Anterior cingulate cortex (tissue), 58 donors: ENCODE results near the gene NME7.
"Not testable (repeated sequence)": the region's sequence is repeated elsewhere in the genome, so short reads cannot be mapped to it uniquely, and the experiment has no call there.

Source experiments
- DNase-seq, 58 donors: peaks; one replicate each; lab custom pipeline; 2025; lab: John Stamatoyannopoulos, UW

NME7 gene

GRCh38 chr1:169346036-169346589 lies 21.5 kb downstream of the NME7 start:
- no peak for DNase-seq

DNA sequence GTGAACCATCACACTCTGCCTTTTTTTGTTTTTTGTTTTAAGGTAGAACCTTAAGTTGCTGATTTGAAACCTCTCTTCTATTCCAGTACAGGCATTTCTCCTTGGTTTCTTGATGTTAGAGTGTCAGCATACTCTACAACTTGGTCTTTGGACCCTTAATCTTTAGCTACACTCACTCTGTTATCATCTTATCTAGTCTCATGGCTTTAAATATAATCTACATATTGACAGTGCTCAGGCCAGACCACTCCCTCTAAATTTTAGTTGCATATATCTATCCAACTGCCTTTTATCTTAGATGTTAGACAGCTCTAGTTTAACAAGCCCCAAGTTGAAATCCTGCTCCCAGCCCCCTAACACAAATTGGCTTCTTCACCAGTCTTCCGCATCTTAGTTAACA lies 22.1 kb downstream of the NME7 start:
- DNase-seq = no peak

DNA sequence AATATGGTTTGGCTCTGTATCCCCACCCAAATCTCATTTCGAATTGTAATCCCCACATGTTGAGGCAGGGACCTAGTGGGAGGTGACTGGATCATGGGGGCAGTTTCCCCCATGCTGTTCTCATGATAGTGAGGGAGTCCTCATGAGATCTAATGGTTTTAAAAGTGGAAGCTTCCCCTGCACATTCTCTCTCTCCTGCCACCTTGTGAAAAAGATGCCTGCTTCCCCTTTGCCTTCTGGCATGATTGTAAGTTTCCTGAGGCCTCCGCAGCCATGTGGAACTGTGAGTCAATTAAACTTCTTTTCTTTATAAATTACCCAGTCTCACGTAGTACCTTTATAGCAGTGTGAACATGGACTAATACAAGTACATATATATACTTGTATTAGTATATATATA lies 25.5 kb downstream of the NME7 start:
- DNase-seq = not testable (repeated sequence)

DNA sequence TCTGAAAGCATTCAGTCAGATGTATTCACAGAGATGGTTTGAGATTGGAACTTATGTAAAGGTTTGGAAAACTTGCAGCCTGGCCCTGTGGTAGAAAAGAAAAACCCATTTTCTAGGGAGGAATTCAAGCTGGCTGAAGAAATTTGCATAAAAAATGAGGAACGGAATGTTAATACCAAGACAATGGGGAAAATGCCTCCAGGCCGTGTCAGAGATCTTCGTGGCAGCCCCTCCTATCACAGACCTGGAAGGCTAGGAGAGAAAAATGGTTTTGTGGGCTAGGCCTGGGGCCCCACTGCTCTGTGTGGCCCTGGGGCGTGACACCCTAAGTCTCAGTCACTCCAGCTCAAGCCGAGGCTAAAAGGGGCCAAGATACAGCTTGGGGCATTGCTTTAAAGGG lies 26.7 kb downstream of the NME7 start:
- no peak for DNase-seq

- DNase-seq = no peak
Measured at GRCh38 chr1:169339773-169340172, 27.8 kb downstream of the NME7 start.

GRCh38 chr1:169338617-169339016 lies 29.0 kb downstream of the NME7 start:
- no peak for DNase-seq

DNA sequence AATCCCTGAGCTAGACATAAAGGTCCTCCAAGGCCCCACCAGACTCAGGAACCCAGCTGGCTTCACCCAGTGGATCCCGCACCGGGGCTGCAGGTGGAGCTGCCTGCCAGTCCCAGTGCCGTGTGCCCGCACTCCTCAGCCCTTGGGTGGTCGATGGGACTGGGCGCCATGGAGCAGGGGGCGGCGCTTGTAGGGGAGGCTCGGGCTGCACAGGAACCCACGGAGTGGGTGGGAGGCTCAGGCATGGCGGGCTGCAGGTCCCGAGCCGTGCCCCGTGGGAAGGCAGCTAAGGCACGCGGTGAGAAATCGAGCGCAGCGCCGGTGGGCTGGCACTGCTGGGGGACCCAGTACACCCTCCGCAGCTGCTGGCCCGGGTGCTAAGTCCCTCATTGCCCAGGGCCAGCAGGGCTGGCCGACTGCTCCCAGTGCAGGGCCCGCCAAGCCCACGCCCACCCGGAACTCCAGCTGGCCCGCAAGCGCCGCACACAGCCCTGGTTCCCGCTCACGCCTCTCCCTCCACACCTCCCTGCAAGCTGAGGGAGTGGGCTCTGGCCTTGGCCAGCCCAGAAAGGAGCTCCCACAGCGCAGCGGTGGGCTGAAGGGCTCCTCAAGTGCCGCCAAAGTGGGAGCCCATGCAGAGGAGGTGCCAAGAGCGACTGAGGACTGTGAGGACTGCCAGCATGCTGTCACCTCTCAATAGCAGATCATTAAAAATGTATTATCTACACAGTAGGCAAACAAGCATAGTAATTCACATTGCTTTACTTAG lies 30.5 kb downstream of the NME7 start:
- DNase-seq = not testable (repeated sequence)

GRCh38 chr1:169334727-169335126 lies 32.9 kb downstream of the NME7 start:
- not testable (repeated sequence) for DNase-seq

DNA sequence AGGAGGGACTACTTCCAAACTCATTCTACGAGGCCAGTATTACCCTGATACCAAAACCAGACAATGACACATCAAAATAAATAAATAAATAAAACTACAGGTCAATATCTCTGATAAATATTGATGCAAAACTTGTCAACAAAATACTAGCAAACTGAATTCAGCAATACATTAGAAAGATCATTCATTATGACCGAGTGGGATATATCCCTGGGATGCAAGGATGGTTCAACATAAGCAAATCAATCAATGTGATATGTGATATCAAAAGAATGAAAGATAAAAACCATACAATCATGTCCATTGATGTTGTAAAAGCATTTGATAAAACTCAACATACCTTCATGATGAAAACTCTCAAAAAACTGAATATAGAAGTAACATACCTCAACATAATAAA lies 36.7 kb downstream of the NME7 start:
- no peak for DNase-seq

DNA sequence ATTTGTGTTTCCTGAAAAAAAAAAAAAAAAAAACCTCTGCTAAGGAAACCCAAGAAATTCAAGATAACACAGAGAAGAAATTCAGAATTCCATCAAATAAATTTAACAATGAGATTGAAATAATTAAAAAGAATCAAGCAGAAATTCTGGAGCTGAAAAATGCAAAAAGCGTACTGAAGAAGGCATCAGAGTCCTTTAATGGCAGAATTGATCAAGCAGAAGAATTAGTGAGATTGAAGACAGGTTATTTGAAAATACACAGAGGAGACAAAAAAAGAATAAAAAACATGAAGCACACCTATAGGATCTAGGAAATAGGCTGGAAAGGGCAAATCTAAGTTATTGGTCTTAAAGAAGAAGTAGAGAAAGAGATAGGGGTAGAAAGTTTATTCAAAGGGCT lies 38.2 kb downstream of the NME7 start:
- DNase-seq = no peak

- DNase-seq = no peak
Measured at GRCh38 chr1:169327875-169328274, 39.7 kb downstream of the NME7 start.

DNA sequence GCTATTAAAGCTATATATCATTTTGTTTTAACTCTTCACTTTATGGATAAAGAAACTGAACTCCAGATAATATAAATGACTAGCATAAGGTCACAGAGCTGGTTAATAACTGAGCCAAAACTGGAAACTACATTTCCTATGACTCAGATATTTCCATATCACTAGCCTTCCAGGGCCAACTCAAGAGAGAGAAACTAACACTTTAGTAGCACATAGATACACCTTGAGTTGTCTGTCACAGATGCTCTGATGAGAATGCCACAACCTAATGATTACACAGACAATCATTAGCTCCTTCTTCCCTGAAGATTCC lies 40.7 kb downstream of the NME7 start:
- no peak for DNase-seq

GRCh38 chr1:169326261-169326955 lies 41.2 kb downstream of the NME7 start:
- DNase-seq = no peak

GRCh38 chr1:169325117-169325516 lies 42.5 kb downstream of the NME7 start:
- DNase-seq = no peak

DNA sequence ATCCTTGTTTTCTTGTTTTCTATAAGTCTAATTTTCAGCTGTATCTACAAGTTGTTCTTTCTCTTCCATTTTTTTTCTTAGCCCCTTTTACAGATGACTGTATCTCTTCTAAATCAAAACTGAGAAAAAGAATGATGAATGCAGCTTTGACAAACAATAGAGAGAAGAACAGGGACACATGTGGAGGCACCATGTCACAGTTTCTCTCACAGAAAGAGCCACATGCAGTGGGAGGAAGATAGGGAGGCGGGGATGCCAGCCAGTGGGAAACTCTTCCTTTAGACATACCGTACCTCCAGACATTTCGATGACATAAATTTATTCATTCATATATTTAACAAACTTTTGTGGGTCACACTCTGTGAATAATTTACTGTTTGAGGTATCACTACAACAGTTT lies 45.5 kb downstream of the NME7 start:
- DNase-seq = no peak

DNA sequence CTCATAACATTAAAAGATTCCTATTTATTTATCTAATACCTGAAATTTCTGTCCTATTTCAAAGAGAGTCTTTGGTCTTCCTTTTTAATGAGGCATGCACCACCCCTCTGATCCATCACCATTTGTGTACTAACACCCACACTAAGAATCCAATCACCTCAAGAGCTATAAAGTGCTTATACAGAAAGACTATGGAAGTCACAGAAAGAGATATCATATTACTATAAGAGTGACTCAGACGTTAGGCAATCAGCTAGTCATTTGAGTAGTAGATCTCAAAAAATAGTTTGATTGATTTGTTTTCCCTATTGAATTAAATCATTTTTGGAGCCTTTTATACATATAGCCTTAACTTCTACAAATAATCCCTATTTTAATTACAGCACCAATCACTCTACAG lies 46.1 kb downstream of the NME7 start:
- DNase-seq = no peak

GRCh38 chr1:169318536-169319244 lies 48.9 kb downstream of the NME7 start:
- peak in 1 of 58 donors; percentile 7 for DNase-seq

- DNase-seq = no peak
Measured at GRCh38 chr1:169316556-169316955, 51.0 kb downstream of the NME7 start.

DNA sequence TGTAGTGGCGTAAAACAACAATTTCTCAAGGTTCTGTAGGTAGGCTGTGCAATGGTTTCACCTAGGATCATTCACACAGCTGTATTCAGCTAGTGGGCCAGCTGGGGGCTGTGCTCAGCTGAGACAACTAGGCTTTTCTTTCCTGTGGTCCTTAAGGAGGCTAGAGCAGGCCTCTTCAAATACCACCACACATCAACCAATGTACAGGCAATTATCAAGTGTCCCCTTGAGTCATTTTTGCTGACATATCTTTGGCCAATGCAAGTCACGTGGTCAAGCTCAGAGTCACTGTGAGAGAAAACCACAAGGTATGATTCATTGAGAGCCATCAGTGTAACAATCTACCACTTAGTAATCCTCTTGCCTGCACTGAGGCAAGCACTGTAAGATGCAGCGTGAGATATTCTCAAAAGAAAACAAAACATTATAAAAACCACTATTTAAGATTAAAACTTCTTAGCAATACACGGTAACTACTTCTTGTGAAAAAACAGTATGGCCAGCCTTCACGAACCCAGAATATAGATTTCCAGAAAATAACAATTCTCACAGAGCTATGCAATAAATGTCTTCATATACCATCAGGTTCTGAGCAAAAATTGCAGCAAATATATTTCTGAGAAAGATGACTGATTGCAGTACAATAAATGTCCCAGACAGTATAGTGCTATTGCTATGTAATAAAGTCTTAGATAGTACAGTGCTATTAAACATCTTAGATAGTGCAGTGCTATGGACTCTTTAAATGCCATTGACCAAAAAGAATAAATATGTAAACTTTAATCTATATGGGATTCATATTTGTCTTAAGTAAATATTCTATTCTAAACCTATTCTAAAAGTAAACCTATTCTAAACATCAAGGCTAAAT lies 55.3 kb downstream of the NME7 start:
- DNase-seq = no peak
